GM12864 (cell line): ENCODE data around the gene AP2A1.

Source experiments
- DNase-seq: peaks from one replicate; pipeline ENCODE4 v3.0.0-alpha.2; 2011; ENCODE audit warnings: low read depth
- H3K4me3 ChIP-seq: 2 replicates; pipeline ENCODE4 v1.5.1; 2011; ENCODE audit warnings: mild to moderate bottlenecking, low read depth, low read length, control low read depth
- CTCF ChIP-seq: IDR thresholded peaks from 2 replicates; pipeline ENCODE4 v1.5.1; 2011; ENCODE audit warnings: low read depth, mild to moderate bottlenecking, moderate library complexity, low read length, control low read depth, inconsistent platforms; ENCODE audit errors: missing control alignments

Gene AP2A1

GRCh38 chr19:49820125-49820524 lies 53.3 kb downstream of the AP2A1 start:
- no peak overlapping the region for H3K4me3 ChIP-seq
- no peak for DNase-seq
- no peak for TF ChIP-seq CTCF

- TF ChIP-seq CTCF, result no peak
- DNase-seq, result no peak
- no peak overlapping the region for H3K4me3 ChIP-seq
These were observed 56.7 kb downstream of the AP2A1 start for GRCh38 chr19:49823472-49823871.

- TF ChIP-seq CTCF, result no peak
- DNase-seq, result no peak
These were observed 57.9 kb downstream of the AP2A1 start for GRCh38 chr19:49824662-49825061.

GRCh38 chr19:49827034-49827433 lies 60.2 kb downstream of the AP2A1 start:
- DNase-seq, result no peak
- no peak overlapping the region for H3K4me3 ChIP-seq
- no peak for TF ChIP-seq CTCF

More at GRCh38 chr19:49824662-49825061, 57.9 kb downstream of the AP2A1 start:
- H3K4me3 ChIP-seq, result no peak overlapping the region

GRCh38 chr19:49829200-49829599 lies 62.4 kb downstream of the AP2A1 start:
- no peak for DNase-seq
- H3K4me3 ChIP-seq, result no peak overlapping the region
- TF ChIP-seq CTCF, result no peak

- H3K4me3 ChIP-seq, result no peak overlapping the region
- no peak for TF ChIP-seq CTCF
- DNase-seq, result no peak
These were observed 62.9 kb downstream of the AP2A1 start for GRCh38 chr19:49829721-49830120.

- TF ChIP-seq CTCF, result no peak
- H3K4me3 ChIP-seq, result no peak overlapping the region
- DNase-seq, result no peak
These were observed 64.0 kb downstream of the AP2A1 start for GRCh38 chr19:49830766-49831165.
